ENCODE measurements around the gene MAEA.

Gene MAEA

DNA sequence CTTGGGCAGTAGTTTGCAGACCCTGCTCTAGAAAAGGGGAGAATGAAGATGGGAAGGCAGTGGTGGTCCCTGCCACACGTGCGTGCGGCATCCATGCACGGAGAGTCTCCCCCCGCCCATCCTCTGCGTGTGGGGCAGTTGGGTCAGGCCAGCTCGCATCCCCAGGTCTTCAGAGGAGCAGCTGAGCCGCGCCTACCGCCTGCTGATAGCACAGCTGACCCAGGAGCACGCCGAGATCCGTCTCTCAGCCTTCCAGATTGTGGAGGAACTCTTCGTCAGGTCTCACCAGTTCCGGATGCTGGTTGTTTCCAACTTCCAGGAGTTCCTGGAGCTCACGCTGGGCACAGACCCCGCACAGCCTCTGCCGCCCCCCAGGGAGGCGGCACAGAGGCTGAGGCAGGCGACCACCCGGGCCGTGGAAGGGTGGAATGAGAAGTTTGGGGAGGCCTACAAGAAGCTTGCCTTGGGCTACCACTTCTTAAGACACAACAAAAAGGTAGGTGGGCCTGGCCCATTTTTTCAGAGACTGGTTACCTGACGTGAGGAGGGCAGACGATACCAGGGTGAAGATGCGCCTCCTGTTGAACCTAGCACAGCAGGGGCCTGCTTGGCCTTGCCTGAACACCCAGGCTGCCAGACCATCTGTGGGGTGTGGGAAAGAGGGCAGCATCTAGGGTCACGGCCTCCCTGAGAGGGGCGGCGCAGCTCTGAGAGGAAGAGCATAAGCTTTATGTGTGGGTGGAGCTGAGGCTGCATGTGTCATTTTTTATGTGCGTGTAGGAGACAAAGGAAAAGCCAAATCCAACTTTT lies 59.9 kb downstream of the MAEA start:
- in situ Hi-C loops (cut with MboI; ENCODE audit: low sequenced_read_pairs), result loop anchor here (10.0 to 25.0 kb wide), 3 partner anchors 95 to 288 kb away; no protein-coding TSS in a partner anchor

DNA sequence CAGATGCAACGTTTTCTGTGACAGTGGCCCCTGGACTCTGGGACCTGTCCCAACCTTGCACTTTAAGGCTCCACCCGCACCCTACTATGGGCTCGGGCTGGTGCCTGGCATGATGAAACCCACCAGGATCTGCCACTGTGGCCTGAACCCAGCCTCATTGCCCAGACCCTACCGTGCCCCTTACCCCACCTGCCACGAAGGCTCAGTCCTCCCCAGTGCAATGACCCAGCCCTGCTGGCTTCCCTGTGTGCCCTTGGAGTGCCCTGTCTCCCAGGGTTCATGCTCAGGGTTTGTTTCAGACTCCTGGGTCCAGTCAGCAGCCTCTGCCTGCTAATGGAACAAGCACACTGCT lies 60.5 kb downstream of the MAEA start:
- in situ Hi-C loops (cut with MboI; ENCODE audit: low sequenced_read_pairs), result loop anchor here (25.0 kb wide), 1 partner anchor 287 kb away; no protein-coding TSS in a partner anchor

DNA sequence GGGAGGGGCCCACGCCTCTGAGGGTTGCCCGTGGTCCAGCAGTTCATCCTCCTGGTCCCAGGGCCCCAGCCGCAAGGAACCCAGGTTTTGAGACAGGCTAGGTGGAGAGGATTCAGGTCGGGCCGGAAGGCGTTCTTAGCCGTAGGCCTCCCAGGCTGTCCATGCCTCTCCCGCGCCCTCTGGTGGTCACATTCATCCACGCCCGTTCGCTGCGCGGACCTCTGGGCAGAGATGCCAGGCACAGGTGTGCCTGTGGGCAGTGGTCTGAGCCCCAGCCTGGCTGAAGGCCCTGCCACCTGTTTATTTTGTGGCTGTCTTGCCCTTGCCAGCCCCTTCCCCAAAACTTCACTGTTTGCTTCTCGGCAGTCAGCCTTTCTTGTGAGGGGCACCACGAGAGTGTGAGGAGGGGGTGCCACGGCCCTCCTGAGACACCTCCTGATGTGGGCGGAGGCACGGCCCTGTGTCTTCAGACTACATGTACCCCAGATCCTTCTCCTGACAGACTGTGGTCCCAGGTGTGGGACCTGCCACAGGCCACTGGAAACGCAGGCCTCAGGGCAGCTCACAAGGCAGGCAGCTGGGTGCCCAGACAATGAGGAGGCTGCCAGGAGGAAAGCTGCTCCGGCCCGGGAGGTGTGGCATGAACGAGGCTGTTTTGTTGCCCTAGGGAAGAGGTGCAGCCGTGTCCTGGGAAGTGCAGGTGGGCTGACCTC lies 62.3 kb downstream of the MAEA start:
- in situ Hi-C loops (cut with MboI; ENCODE audit: low sequenced_read_pairs), result loop anchor here (25.0 kb wide), 1 partner anchor 285 kb away; no protein-coding TSS in a partner anchor

DNA sequence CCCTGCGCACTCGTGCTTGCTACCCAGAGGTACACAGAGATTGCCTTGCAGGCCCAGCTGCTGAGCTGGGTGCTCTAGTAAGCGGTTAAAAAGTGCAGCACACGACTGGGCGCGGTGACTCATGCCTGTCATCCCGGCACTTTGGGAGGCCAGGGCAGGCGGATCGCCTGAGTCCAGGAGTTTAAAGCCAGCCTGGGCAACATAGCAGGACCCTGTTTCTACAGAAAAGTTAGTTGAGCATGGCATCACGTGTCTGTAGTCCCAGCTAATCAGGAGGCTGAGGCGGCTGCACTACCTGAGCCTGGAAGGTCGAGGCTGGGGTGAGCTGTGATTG lies 62.8 kb downstream of the MAEA start:
- in situ Hi-C loops (cut with MboI; ENCODE audit: low sequenced_read_pairs), result loop anchor here (25.0 kb wide), 1 partner anchor 285 kb away; no protein-coding TSS in a partner anchor

GRCh38 chr4:1353186-1354055 lies 63.7 kb downstream of the MAEA start:
- in situ Hi-C loops (cut with MboI; ENCODE audit: low sequenced_read_pairs), result loop anchor here (25.0 kb wide), 1 partner anchor 284 kb away; no protein-coding TSS in a partner anchor

- in situ Hi-C loops (cut with MboI; ENCODE audit: low sequenced_read_pairs), result loop anchor here (25.0 kb wide), 1 partner anchor 283 kb away; no protein-coding TSS in a partner anchor
Observed at GRCh38 chr4:1354136-1354982, 64.7 kb downstream of the MAEA start.

DNA sequence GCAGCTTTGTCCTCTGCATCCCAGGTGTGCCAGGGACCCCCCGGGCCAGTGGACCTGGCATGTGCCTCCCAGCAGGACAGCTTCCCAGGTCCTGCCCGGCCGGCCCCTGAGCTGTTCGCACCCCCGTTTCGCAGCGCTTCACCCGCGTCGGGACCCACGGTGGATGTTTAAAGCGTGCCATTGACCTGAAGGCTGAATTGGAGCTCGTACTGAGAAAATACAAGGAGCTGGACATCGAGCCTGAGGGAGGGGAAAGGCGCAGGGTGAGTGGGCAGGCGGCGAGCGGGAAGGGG lies 65.2 kb downstream of the MAEA start:
- in situ Hi-C loops (cut with MboI; ENCODE audit: low sequenced_read_pairs), result loop anchor here (25.0 kb wide), 1 partner anchor 282 kb away; no protein-coding TSS in a partner anchor

GRCh38 chr4:1355378-1355777 lies 65.7 kb downstream of the MAEA start:
- in situ Hi-C loops (cut with MboI; ENCODE audit: low sequenced_read_pairs), result loop anchor here (25.0 kb wide), 1 partner anchor 282 kb away; no protein-coding TSS in a partner anchor

- in situ Hi-C loops (cut with MboI; ENCODE audit: low sequenced_read_pairs), result loop anchor here (25.0 kb wide), 1 partner anchor 281 kb away; no protein-coding TSS in a partner anchor
Observed at GRCh38 chr4:1356181-1356998, 66.7 kb downstream of the MAEA start.

GRCh38 chr4:1357356-1358248 lies 67.9 kb downstream of the MAEA start:
- in situ Hi-C loops (cut with MboI; ENCODE audit: low sequenced_read_pairs), result loop anchor here (25.0 kb wide), 1 partner anchor 280 kb away; no protein-coding TSS in a partner anchor

DNA sequence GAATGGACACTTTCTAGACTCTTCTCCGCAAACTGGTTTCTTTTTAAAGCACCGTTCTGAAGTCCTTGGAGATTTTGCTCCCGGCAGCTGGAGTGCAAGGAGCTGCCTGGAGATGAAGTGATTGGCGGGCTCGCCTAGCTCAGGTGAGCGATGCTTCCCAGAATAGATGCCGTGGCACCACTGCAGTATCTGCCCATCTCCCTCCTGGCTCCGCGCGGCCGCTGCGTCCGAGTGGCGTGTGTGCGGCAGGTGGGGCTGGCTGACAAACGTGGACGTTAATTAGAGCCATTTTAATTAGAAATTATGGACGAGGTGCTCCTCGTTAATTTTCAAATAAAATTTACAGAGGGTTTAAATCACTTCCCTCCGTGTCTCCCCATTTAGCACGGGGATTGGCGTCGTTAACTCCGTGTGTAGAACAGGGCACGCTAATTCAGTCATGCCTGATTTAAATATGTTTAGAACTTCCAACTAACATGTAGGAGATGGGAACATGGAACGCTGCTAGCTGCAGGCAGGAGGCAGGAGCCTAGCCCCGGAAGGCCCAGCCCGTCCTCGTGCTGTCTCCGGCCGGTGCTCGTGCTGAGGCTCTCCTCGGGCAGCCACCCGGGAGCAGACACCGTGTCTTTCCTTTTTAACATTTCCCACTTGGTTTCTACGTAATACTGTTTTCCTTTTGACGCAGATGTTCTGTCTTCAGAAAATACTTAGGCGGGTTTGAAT lies 68.9 kb downstream of the MAEA start:
- in situ Hi-C loops (cut with MboI; ENCODE audit: low sequenced_read_pairs), result loop anchor here (25.0 kb wide), 1 partner anchor 279 kb away; no protein-coding TSS in a partner anchor

GRCh38 chr4:1359144-1359501 lies 69.4 kb downstream of the MAEA start:
- in situ Hi-C loops (cut with MboI; ENCODE audit: low sequenced_read_pairs), result loop anchor here (25.0 kb wide), 1 partner anchor 278 kb away; no protein-coding TSS in a partner anchor

DNA sequence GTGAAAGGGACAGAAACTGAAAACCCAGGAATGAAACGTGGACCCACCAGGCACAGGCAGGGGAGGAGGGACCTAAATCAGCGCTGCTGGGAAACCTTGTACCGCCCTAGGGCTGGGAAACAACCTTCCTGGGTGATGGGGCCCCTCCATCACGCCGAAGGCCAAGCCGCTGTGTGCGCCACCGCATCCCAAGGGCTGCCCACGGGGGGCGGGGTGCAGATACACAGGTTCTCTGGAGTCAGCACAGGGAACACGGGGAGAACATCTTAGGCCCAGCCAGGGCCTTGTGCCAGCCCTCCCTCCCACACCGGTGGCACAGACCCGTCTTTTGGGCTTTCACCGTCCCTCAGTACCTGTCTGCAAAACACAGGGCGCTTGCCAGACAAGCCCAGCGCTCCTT lies 70.3 kb downstream of the MAEA start:
- in situ Hi-C loops (cut with MboI; ENCODE audit: low sequenced_read_pairs), result loop anchor here (25.0 kb wide), 1 partner anchor 277 kb away; no protein-coding TSS in a partner anchor

GRCh38 chr4:1360423-1361283 lies 71.0 kb downstream of the MAEA start:
- in situ Hi-C loops (cut with MboI; ENCODE audit: low sequenced_read_pairs), result loop anchor here (25.0 kb wide), 1 partner anchor 277 kb away; no protein-coding TSS in a partner anchor

DNA sequence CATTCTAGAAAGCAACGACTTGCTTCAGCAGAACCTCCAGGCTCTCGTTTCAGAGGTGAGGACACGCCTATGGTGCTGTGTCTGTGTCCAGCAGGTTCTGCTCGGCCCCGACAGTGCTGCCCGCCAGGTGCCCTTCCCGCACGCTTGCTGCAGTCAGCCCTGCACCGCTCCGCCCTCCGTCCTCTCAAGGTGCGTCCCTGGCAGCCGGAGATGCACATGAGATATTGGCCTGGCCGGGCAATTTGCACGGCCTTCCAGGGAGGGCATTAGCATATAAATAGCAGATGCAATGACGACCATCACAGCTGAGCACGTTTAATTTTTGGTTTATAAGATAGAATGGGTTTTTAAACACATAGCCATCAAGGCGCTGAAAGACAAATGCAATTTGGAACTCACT lies 71.7 kb downstream of the MAEA start:
- in situ Hi-C loops (cut with MboI; ENCODE audit: low sequenced_read_pairs), result loop anchor here (25.0 kb wide), 1 partner anchor 276 kb away; no protein-coding TSS in a partner anchor

- in situ Hi-C loops (cut with MboI; ENCODE audit: low sequenced_read_pairs), result loop anchor here (25.0 kb wide), 1 partner anchor 275 kb away; no protein-coding TSS in a partner anchor
Observed at GRCh38 chr4:1362046-1362445, 72.4 kb downstream of the MAEA start.

Measured in HL-60/S4 (cell line).